HUES48 (cell line): Measurements from ENCODE around the gene DTX1.

ENCODE experiments used
- H3K27ac ChIP-seq: one replicate; pipeline ENCODE4 v1.7.0; 2013; ENCODE audit warnings: low read depth, low read length, inconsistent platforms
- H3K27me3 ChIP-seq: 2 replicates; pipeline ENCODE4 v1.6.1; 2013; ENCODE audit warnings: mild to moderate bottlenecking, low read length; ENCODE audit not compliant: control insufficient read depth, insufficient read depth
- H3K36me3 ChIP-seq: 2 replicates; pipeline ENCODE4 v1.6.1; 2013; ENCODE audit warnings: low read length; ENCODE audit not compliant: control insufficient read depth, insufficient read depth
- H3K4me1 ChIP-seq: 2 replicates; pipeline ENCODE4 v1.6.1; 2013; ENCODE audit warnings: mild to moderate bottlenecking, low read length; ENCODE audit not compliant: control insufficient read depth, insufficient read depth
- H3K4me3 ChIP-seq: 2 replicates; pipeline ENCODE4 v1.5.1; 2013; ENCODE audit warnings: mild to moderate bottlenecking, low read depth, low read length
- H3K9ac ChIP-seq: 2 replicates; pipeline ENCODE4 v1.6.1; 2013; ENCODE audit warnings: mild to moderate bottlenecking, low read depth, low read length, moderate library complexity
- H3K9me3 ChIP-seq: 2 replicates; pipeline ENCODE4 v1.6.1; 2013; ENCODE audit warnings: low read length; ENCODE audit not compliant: control insufficient read depth, insufficient read depth

Gene DTX1

GRCh38 chr12:113055594-113056380, 743 bp upstream of the DTX1 start:
- H3K36me3 ChIP-seq, result no peaks in the 10 kb centered on the region
- H3K4me3 ChIP-seq, result 0 out of 2 replicates have a peak overlapping the region, but pooled peaks have one; percentile 65
- no peaks in the 10 kb centered on the region for H3K9me3 ChIP-seq
- H3K27me3 ChIP-seq, result peaks cover 47% of the 10 kb centered on the region
- no peaks in the 10 kb centered on the region for H3K4me1 ChIP-seq
- H3K27ac ChIP-seq, result no peak overlapping the region
- H3K9ac ChIP-seq, result no peak overlapping the region

GRCh38 chr12:113056381-113056630, 224 bp upstream of the DTX1 start:
- H3K27me3 ChIP-seq, result peaks cover 48% of the 10 kb centered on the region
- H3K9me3 ChIP-seq, result no peaks in the 10 kb centered on the region
- H3K9ac ChIP-seq, result no peak overlapping the region
- H3K4me1 ChIP-seq, result no peaks in the 10 kb centered on the region
- H3K36me3 ChIP-seq, result no peaks in the 10 kb centered on the region
- H3K4me3 ChIP-seq, result peak overlapping the region; percentile 65; the same call in 1 of the 2 replicates
- H3K27ac ChIP-seq, result no peak overlapping the region

GRCh38 chr12:113057565-113058485, 1.3 kb downstream of the DTX1 start:
- Histone ChIP-seq H3K4me3 (no peak overlapping the region; the same call in 1 of the 2 replicates), H3K27me3 (peaks cover 48% of the 10 kb centered on the region), H3K9ac (no peak overlapping the region), H3K36me3 (no peaks in the 10 kb centered on the region), H3K9me3 (no peaks in the 10 kb centered on the region), H3K27ac (no peak overlapping the region), H3K4me1 (peaks cover 6% of the 10 kb centered on the region; the same call in 1 of the 2 replicates)

DNA sequence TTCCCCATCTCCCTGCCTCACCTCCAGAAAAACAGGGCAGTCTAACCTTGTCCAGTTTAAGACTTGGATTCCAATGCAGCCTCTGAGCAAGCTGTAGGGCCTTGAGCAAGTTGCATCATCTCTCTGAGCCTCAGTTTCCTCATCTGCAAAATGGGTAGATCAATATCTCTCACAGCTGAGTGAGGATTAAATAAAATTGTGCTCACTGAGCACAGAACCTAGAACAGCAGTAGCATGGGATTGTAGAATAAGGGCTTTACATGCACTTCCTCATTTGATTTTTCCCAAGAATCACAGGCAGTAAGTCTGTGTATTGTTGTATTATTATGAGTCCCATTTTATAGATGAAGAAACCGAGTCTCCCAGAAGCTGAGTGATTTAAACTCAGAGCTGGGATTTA, 2.0 kb downstream of the DTX1 start:
- no peak overlapping the region for H3K4me3 ChIP-seq
- H3K9ac ChIP-seq, result no peak overlapping the region
- no peak overlapping the region for H3K27ac ChIP-seq
- H3K4me1 ChIP-seq, result peaks cover 11% of the 10 kb centered on the region; the same call in 1 of the 2 replicates
- H3K36me3 ChIP-seq, result no peaks in the 10 kb centered on the region
- H3K27me3 ChIP-seq, result peaks cover 48% of the 10 kb centered on the region
- no peaks in the 10 kb centered on the region for H3K9me3 ChIP-seq

- Histone ChIP-seq H3K4me3 (no peak overlapping the region), H3K27me3 (peaks cover 47% of the 10 kb centered on the region)
These were observed 2.6 kb downstream of the DTX1 start for GRCh38 chr12:113059071-113059595.

GRCh38 chr12:113060336-113060960, 3.9 kb downstream of the DTX1 start:
- no peaks in the 10 kb centered on the region for H3K9me3 ChIP-seq
- H3K4me3 ChIP-seq, result no peak overlapping the region
- H3K4me1 ChIP-seq, result peaks cover 11% of the 10 kb centered on the region; the same call in 1 of the 2 replicates
- H3K27me3 ChIP-seq, result peaks cover 36% of the 10 kb centered on the region
- no peaks in the 10 kb centered on the region for H3K36me3 ChIP-seq
- H3K27ac ChIP-seq, result no peak overlapping the region
- H3K9ac ChIP-seq, result no peak overlapping the region

More at GRCh38 chr12:113059071-113059595, 2.6 kb downstream of the DTX1 start:
- Histone ChIP-seq H3K4me1 (peaks cover 11% of the 10 kb centered on the region; the same call in 1 of the 2 replicates), H3K36me3 (no peaks in the 10 kb centered on the region), H3K27ac (no peak overlapping the region), H3K9me3 (no peaks in the 10 kb centered on the region), H3K9ac (no peak overlapping the region)

- peaks cover 29% of the 10 kb centered on the region for H3K27me3 ChIP-seq
- no peaks in the 10 kb centered on the region for H3K36me3 ChIP-seq
- no peak overlapping the region for H3K27ac ChIP-seq
- no peak overlapping the region for H3K9ac ChIP-seq
- H3K9me3 ChIP-seq, result no peaks in the 10 kb centered on the region
- peaks cover 11% of the 10 kb centered on the region; the same call in 1 of the 2 replicates for H3K4me1 ChIP-seq
- no peak overlapping the region for H3K4me3 ChIP-seq
These were observed 4.6 kb downstream of the DTX1 start for GRCh38 chr12:113061061-113061694.

GRCh38 chr12:113062502-113063395, 6.2 kb downstream of the DTX1 start:
- H3K9me3 ChIP-seq, result no peaks in the 10 kb centered on the region
- no peak overlapping the region for H3K27ac ChIP-seq
- H3K9ac ChIP-seq, result no peak overlapping the region
- peaks cover 16% of the 10 kb centered on the region; the same call in 1 of the 2 replicates for H3K4me1 ChIP-seq
- no peak overlapping the region for H3K4me3 ChIP-seq
- H3K36me3 ChIP-seq, result no peaks in the 10 kb centered on the region
- H3K27me3 ChIP-seq, result peaks cover 15% of the 10 kb centered on the region

GRCh38 chr12:113063396-113064350, 7.1 kb downstream of the DTX1 start:
- peaks cover 16% of the 10 kb centered on the region; the same call in 1 of the 2 replicates for H3K4me1 ChIP-seq
- H3K27ac ChIP-seq, result no peak overlapping the region
- no peaks in the 10 kb centered on the region for H3K36me3 ChIP-seq
- H3K9ac ChIP-seq, result no peak overlapping the region
- no peak overlapping the region for H3K4me3 ChIP-seq
- H3K27me3 ChIP-seq, result peaks cover 8% of the 10 kb centered on the region; the same call in 1 of the 2 replicates
- no peaks in the 10 kb centered on the region for H3K9me3 ChIP-seq
